Measurements from ENCODE around the gene EFCAB5. TPM values are rescaled to one million over a fixed set of nuclear protein-coding genes. Genes with fewer than 3 reads are reported as not detected.

The EFCAB5 gene
- 0.87 TPM in 1 of 2 replicates, not detected in the other for total RNA-seq (2014; rRNA removed; shearing (Covaris generic))

DNA sequence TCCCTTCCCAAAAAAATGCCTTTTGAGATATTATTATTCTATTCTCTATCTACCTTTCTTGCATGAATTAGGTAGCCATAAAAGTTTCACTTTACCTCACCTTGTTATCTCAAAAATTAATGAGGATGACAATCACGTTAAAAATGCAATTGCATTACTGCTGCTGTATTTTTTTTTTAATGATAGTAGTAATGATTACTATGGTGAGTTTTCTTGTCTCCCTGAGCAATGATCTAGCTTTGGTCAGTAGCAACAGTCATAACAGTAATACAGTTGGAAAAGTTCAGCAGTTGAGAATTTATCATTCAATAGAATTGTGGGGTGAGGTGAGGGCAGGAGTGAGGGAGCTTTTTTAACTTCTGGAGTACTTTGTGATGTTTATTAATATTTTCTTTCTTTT, at the start of gene EFCAB5:
EFCAB5 (plus strand) TSS at position 301 of the 400 bp plus-strand sequence. CDS start 163 bp downstream, outside the sequence.

DNA sequence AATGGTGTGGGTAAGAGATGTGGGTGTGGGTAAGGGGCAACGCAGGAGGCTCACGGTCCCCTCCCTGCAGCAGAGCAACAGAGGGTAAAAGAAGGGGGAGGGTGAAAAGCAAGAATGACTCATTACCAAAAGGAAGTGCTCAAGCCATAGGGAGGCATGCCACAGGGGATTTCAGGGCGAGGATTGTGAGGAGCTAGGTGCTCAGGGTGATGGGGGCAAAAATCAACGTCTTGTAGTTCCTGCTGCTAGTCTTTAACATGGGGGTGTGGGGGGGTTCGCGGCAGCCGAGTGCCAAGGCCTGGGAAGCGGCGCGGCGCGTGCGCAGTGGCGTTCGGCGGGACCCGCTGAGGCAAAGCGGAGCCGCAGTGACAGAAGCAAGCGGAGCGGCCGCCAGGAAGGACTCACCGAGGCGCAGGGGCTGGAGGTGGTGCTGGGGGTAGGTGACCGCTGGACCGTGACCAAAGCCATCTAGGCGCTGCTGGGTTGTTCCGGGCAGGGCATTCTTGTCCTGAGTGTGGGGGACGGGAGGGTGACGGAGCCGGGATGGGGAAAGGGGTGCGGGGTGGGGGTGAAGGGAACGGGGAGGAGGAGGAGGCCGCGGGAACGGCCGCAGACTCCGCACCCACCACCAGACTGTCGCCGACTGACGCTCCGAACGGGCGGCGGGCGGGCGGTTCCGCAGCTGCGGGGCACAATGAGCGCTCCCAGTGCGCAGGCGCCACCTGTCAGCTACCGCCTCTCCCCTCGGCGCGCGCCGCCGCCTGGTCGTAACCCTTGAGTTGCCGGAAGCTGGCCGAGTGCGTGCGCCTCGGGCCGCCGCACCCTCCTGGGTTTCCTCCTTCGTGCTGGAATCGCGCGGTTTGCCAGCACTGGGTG, 11.7 kb upstream of the EFCAB5 start, which contains the start of gene SSH2:
SSH2 (minus strand) TSS at position 696 of the 876 bp plus-strand sequence; CDS start at position 468, 228 bp downstream.

DNA sequence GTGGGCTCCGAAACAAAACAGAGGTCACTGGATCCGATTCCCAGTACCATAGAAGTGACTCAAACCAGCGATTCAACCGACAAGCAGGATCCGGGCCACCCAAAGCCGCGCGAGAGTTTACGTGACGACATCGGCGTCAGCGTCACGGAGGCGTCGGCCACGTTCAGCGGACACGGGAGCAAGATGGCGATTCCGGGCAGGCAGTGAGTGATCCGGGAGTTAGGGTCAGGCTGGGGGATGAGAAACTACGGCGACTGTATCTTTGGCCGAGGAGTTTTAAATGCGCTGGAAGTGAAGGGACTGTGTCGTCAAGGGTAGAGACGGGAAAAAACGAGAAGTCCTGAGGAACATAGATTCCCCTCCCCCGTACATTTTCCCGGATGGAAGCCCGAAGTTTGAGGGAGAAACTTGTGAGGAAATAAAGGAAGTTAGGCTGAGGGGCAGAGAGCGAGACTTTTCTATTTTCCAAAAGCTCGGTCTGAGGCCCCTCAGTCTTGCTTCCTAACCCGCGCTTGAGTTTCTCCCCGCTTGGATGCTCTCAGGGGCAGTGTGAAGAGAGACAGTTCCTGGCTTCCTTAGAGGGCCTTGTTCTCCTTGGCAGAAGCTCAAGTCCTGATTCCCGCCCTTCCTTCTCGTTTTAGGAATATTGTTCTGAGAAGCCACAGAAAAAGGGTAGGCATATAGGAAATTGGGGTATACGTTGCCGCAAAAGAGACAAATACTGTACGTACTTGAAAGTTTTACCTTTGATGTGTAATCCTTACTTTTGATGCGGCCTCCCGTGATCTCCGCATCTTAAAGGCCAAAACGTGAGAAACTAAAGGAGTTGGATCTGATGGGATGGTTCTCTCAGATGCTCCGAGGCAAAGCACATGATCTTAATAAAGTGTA, 175.5 kb downstream of the EFCAB5 start, which contains the start of gene NSRP1:
NSRP1 (plus strand) TSS at position 156 of the 891 bp plus-strand sequence; CDS start at position 184, 28 bp downstream.

Small RNA genes lying within 50 kb of the gene (small RNA-seq; reads per million reads assigned to genes)
- gene AC104984.5 (not detected), gene RNY4P13 (not detected)

Other genes starting within 250 kb of the EFCAB5 start
- gene SSH2, start 11.4 kb upstream of the EFCAB5 start, total RNA-seq (2014; rRNA removed; shearing (Covaris generic)) = 6.3 and 7.9 TPM in 2 replicates
- 17.0 and 22.1 TPM in 2 replicates for gene NSRP1, start 175.2 kb downstream of the EFCAB5 start, total RNA-seq (2014; rRNA removed; shearing (Covaris generic))